ENCODE results near the gene KBTBD6. TPM values are rescaled to one million over a fixed set of nuclear protein-coding genes. Genes with fewer than 3 reads are reported as not detected.

Gene KBTBD6
- total RNA-seq, 1 experiment from 2014 or later = 9.1 TPM

DNA sequence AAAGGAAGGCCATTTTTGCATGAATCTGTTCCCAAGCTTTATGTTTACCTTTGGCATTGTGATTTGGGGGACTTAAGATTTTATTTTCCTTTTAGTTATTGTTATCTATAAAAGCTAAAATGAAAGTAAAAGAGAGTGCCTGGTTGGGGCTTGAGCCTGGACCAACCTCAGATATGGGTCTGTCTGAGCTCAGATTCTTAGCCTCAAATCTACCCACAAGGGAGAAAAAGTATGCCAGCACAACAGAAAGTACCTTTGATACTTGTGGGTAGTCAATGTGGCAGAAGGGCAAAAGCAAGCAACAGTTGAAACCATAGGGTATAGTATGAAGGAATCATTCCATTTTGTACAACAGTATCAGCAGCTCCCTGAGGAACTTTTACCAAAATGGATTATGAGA, 26.6 kb upstream of the KBTBD6 start:
- no peaks in the 10 kb centered on the region for H4K20me1 ChIP-seq (ENCODE audit: insufficient read depth)
- H3K9ac ChIP-seq (ENCODE audit: low read length) = no peak overlapping the region
- H2AFZ ChIP-seq (ENCODE audit: low read depth, low read length, poor library complexity, severe bottlenecking) = no peak overlapping the region
- CTCF ChIA-PET = no interaction called here
- intact Hi-C loops (cut with micrococcal nuclease) = no loop called here
- no peak overlapping the region for H3K4me3 ChIP-seq (replicated peaks in 1 of 2; ENCODE audit: low read depth in 1 of 2, low read length in 2 of 2)
- BruUV-seq (replicated peaks) = no TSS peak
- H3K36me3 ChIP-seq (ENCODE audit: control insufficient read depth in 1 of 2, insufficient read depth in 2 of 2, low read length in 2 of 2) = no peaks in the 10 kb centered on the region
- H3K27me3 ChIP-seq (ENCODE audit: insufficient read depth, low read length) = no peaks in the 10 kb centered on the region
- H3K79me2 ChIP-seq (ENCODE audit: insufficient read depth, low read length) = no peaks in the 10 kb centered on the region
- DNase-seq (ENCODE audit: low read depth, low spot score) (no peak), ATAC-seq (no peak)
- no peak for TF ChIP-seq ZNF274 (IDR thresholded peaks at IDR 0.05; ENCODE audit: low read depth, low read length)
- no peak for TF ChIP-seq ELF1 (IDR thresholded peaks at IDR 0.05; ENCODE audit: borderline replicate concordance, low read depth)
- TF ChIP-seq RAD21 (IDR thresholded peaks at IDR 0.05; ENCODE audit: low read depth) = no peak
- TF ChIP-seq YY1 (IDR thresholded peaks at IDR 0.05; ENCODE audit: extremely low read depth, insufficient replicate concordance, low read depth, low read length) = no peak
- TF ChIP-seq EGR1 (IDR thresholded peaks at IDR 0.05; ENCODE audit: low read depth) = no peak
- no peak for TF ChIP-seq EZH2 (IDR thresholded peaks at IDR 0.05)
- no peak for TF ChIP-seq POLR2A (IDR thresholded peaks at IDR 0.05; ENCODE audit: borderline replicate concordance, extremely low read depth, insufficient read depth, insufficient read length)
- TF ChIP-seq, protein P1, sequence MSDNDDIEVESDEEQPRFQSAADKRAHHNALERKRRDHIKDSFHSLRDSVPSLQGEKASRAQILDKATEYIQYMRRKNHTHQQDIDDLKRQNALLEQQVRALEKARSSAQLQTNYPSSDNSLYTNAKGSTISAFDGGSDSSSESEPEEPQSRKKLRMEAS (IDR thresholded peaks at IDR 0.05) = no peak
- TF ChIP-seq, protein P2, sequence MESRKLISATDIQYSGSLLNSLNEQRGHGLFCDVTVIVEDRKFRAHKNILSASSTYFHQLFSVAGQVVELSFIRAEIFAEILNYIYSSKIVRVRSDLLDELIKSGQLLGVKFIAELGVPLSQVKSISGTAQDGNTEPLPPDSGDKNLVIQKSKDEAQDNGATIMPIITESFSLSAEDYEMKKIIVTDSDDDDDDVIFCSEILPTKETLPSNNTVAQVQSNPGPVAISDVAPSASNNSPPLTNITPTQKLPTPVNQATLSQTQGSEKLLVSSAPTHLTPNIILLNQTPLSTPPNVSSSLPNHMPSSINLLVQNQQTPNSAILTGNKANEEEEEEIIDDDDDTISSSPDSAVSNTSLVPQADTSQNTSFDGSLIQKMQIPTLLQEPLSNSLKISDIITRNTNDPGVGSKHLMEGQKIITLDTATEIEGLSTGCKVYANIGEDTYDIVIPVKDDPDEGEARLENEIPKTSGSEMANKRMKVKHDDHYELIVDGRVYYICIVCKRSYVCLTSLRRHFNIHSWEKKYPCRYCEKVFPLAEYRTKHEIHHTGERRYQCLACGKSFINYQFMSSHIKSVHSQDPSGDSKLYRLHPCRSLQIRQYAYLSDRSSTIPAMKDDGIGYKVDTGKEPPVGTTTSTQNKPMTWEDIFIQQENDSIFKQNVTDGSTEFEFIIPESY (IDR thresholded peaks at IDR 0.05; ENCODE audit: extremely low read depth, insufficient replicate concordance, low read length) = no peak
- no peak for TF ChIP-seq TCF7L2 (IDR thresholded peaks at IDR 0.05; ENCODE audit: borderline replicate concordance, extremely low read depth, insufficient read depth, insufficient read length)
- no peak for TF ChIP-seq EZH2phosphoT487 (IDR thresholded peaks at IDR 0.05; ENCODE audit: borderline replicate concordance)
- TF ChIP-seq CBX3 (IDR thresholded peaks at IDR 0.05; ENCODE audit: low read depth) = no peak
- TF ChIP-seq SP1 (IDR thresholded peaks at IDR 0.05; ENCODE audit: low read depth) = no peak
- TF ChIP-seq SRF (IDR thresholded peaks at IDR 0.05; ENCODE audit: low read depth) = no peak
- RAD21 ChIA-PET (ENCODE audit: low non-redundant PET in 1 of 2, low total read pairs in 2 of 2, uncharacterized antibody in 2 of 2, unreplicated experiment in 2 of 2) = no interaction called here
- POLR2A ChIA-PET = no interaction called here
- no peak overlapping the region for H3K27ac ChIP-seq (ENCODE audit: low read depth, low read length)
- no peaks in the 10 kb centered on the region for H3K4me1 ChIP-seq (ENCODE audit: control insufficient read depth in 1 of 2, insufficient read depth in 2 of 2, low read length in 2 of 2)
- no peaks in the 10 kb centered on the region for H3K9me2 ChIP-seq (ENCODE audit: insufficient read depth)
- H3K9me3 ChIP-seq (ENCODE audit: control insufficient read depth in 1 of 2, insufficient read depth in 1 of 2, low read depth in 1 of 2, low read length in 2 of 2) = no peaks in the 10 kb centered on the region
- H3K4me2 ChIP-seq (ENCODE audit: low read length) = no peak overlapping the region
